Pons (tissue), 1 donor: ENCODE results near the gene SLC25A28.

Experiments
- DNase-seq: peaks from one replicate; pipeline ENCODE4 v3.0.0-alpha.2; 2016; ENCODE audit warnings: low spot score

The SLC25A28 gene

GRCh38 chr10:99619851-99620710 is at the start of gene SLC25A28:
Gene SLC25A28, minus strand, starts transcription at chr10:99620439. Its CDS starts 104 bp downstream, at chr10:99620335.
- peak; percentile 100 for DNase-seq

- DNase-seq, result no peak
Observed at GRCh38 chr10:99667108-99667751, 47.0 kb upstream of the SLC25A28 start.

- no peak for DNase-seq
Observed at GRCh38 chr10:99665304-99665703, 45.1 kb upstream of the SLC25A28 start.

- no peak for DNase-seq
Observed at GRCh38 chr10:99661377-99661763, 41.1 kb upstream of the SLC25A28 start.

GRCh38 chr10:99660662-99661376 is 40.6 kb upstream of the SLC25A28 start:
- DNase-seq, result no peak

GRCh38 chr10:99659868-99660366 is 39.7 kb upstream of the SLC25A28 start:
- no peak for DNase-seq

GRCh38 chr10:99659031-99659867 is 39.0 kb upstream of the SLC25A28 start, which contains the start of gene ENTPD7:
Gene ENTPD7, plus strand, starts transcription at chr10:99659509. Its CDS starts 448 bp downstream, at chr10:99659957.
- peak; percentile 81 for DNase-seq

- DNase-seq, result no peak
Observed at GRCh38 chr10:99658622-99659030, 38.4 kb upstream of the SLC25A28 start.

- no peak for DNase-seq
Observed at GRCh38 chr10:99656199-99657064, 36.2 kb upstream of the SLC25A28 start.

- DNase-seq, result no peak
Observed at GRCh38 chr10:99654390-99655175, 34.3 kb upstream of the SLC25A28 start.

GRCh38 chr10:99652800-99653390 is 32.7 kb upstream of the SLC25A28 start:
- no peak for DNase-seq

GRCh38 chr10:99648717-99649116 is 28.5 kb upstream of the SLC25A28 start:
- DNase-seq, result no peak

GRCh38 chr10:99647601-99648151 is 27.4 kb upstream of the SLC25A28 start:
- DNase-seq, result no peak

- no peak for DNase-seq
Observed at GRCh38 chr10:99633832-99634231, 13.6 kb upstream of the SLC25A28 start.

GRCh38 chr10:99631496-99631895 is 11.3 kb upstream of the SLC25A28 start:
- no peak for DNase-seq

GRCh38 chr10:99630991-99631390 is 10.8 kb upstream of the SLC25A28 start:
- no peak for DNase-seq

GRCh38 chr10:99630433-99630832 is 10.2 kb upstream of the SLC25A28 start:
- no peak for DNase-seq

- no peak for DNase-seq
Observed at GRCh38 chr10:99629625-99629978, 9.4 kb upstream of the SLC25A28 start.
